Adrenal gland (tissue), 12 donors: ENCODE measurements around the gene ZNF678. TPM values are rescaled to one million over a fixed set of nuclear protein-coding genes. Genes with fewer than 3 reads are reported as not detected.
"Not testable (repeated sequence)": the region's sequence is repeated elsewhere in the genome, so short reads cannot be mapped to it uniquely, and the experiment has no call there.

Experiments used
- DNase-seq, 7 donors: peaks; one replicate each; pipeline ENCODE4 v3.0.0-alpha.2; 2019 to 2020
- H3K27ac ChIP-seq, 5 donors: fragments of 200-600 bp; sonication (generic) in 4 of 5; 1 replicate in 3 of 5; 2 replicates in 2 of 5; pipeline versions ENCODE4 v1.5.1 to v1.8.0; 2016 to 2020; ENCODE audit warnings: mild to moderate bottlenecking in 1 of 5
- H3K27me3 ChIP-seq: fragments of 200-600 bp; 2 replicates; pipeline ENCODE4 v1.8.0; 2021
- H3K36me3 ChIP-seq, 2 donors: fragments of 200-600 bp; replicated peaks in 1 of 2; 1 replicate in 1 of 2; 2 replicates in 1 of 2; pipeline versions ENCODE4 v1.5.1 to v1.8.0; 2018 to 2022
- H3K4me1 ChIP-seq, 2 donors: fragments of 200-600 bp; replicated peaks in 1 of 2; 1 replicate in 1 of 2; 2 replicates in 1 of 2; pipeline versions ENCODE4 v1.5.1 to v1.8.0; 2018 to 2021
- H3K4me3 ChIP-seq, 4 donors: fragments of 200-600 bp; sonication (generic) in 3 of 4; one replicate each; pipeline ENCODE4 v1.5.1; 2016 to 2018
- H3K9me3 ChIP-seq, 3 donors: fragments of 200-600 bp; sonication (generic) in 1 of 3; replicated peaks in 1 of 3; 1 replicate in 2 of 3; 2 replicates in 1 of 3; pipeline versions ENCODE4 v1.5.1 to v1.8.0; 2016 to 2021
- POLR2A ChIP-seq, 2 donors: fragments of 450-650 bp; IDR thresholded peaks; one replicate each; pipeline ENCODE4 v1.6.1; 2017; ENCODE audit warnings: antibody characterized with exemption in 2 of 2, mild to moderate bottlenecking in 2 of 2, moderate library complexity in 1 of 2
- WGBS, 4 donors: extraction: QIAGEN DNeasy Blood & Tissue Kit in 2 of 4; methylation state at CpG; one replicate each; pipeline versions ENCODE4 v1.1.5 to v1.1.7; 2013 to 2017; 5-methylcytosine and 5-hydroxymethylcytosine counted together
- intact Hi-C, 2 donors: fragments of 100-400 bp; cut with DNase I; formaldehyde crosslinking; loops; one replicate each; pipeline versions ENCODE4 v1.14.1 to v1.15.0; 2022 to 2023
- polyA plus RNA-seq, 3 donors: library from polyadenylated mRNA; stranded (reverse); fragments of 200-250 nt in 2 of 3; fragments of 350-450 nt in 1 of 3; fragmentation: Illumina TruSeq in 1 of 3; extraction: RNeasy Lipid Tissue Mini Kit (QIAGEN cat#74804) in 1 of 3; gene quantifications; one replicate each; pipeline ENCODE4 v1.2.3, GENCODE V29; 2013 to 2014
- total RNA-seq, 9 donors: library from RNA; depleted of rRNA in 4 of 9; stranded (reverse); fragments of >200 nt in 4 of 9; fragments of 120-200 nt in 1 of 9; fragmentation: NEBNext Ultra II Directional in 1 of 9; extraction: Animal tissue kit (Norgen Biotek cat#: 25700) in 1 of 9; gene quantifications; one replicate each; pipeline versions ENCODE4 v1.1.0 to v1.2.4, GENCODE V29; 2013 to 2023
- TF ChIP-seq, protein P1 (sequence below), 6 experiments: fragments of 450-650 bp in 4 of 6; fragments of 200-600 bp in 2 of 6; sonication (generic) in 1 of 6; IDR thresholded peaks; 1 replicate in 5 of 6; 2 replicates in 1 of 6; pipeline versions ENCODE4 v1.5.1 to v1.8.0; 2016 to 2021; ENCODE audit warnings: antibody characterized with exemption in 6 of 6, mild to moderate bottlenecking in 2 of 6, moderate library complexity in 1 of 6
- donor health status: healthy with polysubstance abuse.
- donor health status: Bipolar disorder and iron deficiency.
- donor health status: DM: yes; HTN: yes; CAD: no.
- donor health status: DM: no; HTN: no; CAD: no.
- donor health status: DM: no; HTN: no; CAD: no.
- donor health status: DM: yes; HTN: yes; CAD: no.

Gene ZNF678
- total and polyA plus RNA-seq, 12 donors, result 0.81 to 14.0 (median 5.5) TPM

DNA sequence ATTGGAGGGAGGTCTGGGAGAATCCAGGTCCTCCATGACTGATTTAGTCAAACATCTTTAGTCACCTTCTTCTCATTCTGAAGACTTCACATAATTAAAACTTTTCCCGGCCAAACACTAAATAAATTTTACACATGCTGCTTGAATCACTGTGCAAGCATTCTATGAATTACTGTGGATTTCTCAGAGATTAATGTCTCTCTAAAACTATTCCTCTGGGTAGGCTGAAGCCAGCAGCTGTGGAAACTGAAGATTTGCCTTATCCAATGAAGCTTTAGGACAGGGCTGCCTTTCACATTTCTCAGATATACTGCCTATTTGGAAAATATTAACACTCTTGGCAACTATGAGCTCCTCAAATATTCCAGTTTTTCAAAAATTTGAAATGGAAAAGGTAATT, 110.1 kb downstream of the ZNF678 start:
- H3K36me3 ChIP-seq, result no peaks in the 10 kb centered on the region

DNA sequence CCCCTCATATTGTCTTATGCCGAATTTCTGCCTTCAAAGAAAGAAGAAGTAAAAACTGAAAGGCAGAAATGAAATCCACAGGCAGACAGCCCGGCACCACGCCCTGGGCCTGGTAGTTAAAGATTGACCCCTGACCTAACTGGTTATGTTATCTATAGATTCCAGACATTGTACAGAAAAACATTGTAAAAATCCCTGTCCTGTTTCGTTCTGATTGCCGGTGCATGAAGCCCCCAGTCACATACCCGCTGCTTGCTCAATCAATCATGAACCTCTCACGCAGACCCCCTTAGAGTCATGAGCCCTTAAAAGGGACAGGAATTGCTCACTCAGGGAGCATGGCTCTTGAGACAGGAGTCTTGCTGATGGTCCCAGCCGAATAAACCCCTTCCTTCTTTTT, 122.5 kb downstream of the ZNF678 start:
- Histone ChIP-seq H3K9me3 (peaks cover 0 to 24% (median 0%) of the 10 kb centered on the region in 3 donors), H3K27ac (no peak overlapping the region), H3K27me3 (no peaks in the 10 kb centered on the region), H3K36me3 (no peaks in the 10 kb centered on the region), H3K4me3 (no peak overlapping the region), H3K4me1 (no peaks in the 10 kb centered on the region)
- TF ChIP-seq, protein P1, sequence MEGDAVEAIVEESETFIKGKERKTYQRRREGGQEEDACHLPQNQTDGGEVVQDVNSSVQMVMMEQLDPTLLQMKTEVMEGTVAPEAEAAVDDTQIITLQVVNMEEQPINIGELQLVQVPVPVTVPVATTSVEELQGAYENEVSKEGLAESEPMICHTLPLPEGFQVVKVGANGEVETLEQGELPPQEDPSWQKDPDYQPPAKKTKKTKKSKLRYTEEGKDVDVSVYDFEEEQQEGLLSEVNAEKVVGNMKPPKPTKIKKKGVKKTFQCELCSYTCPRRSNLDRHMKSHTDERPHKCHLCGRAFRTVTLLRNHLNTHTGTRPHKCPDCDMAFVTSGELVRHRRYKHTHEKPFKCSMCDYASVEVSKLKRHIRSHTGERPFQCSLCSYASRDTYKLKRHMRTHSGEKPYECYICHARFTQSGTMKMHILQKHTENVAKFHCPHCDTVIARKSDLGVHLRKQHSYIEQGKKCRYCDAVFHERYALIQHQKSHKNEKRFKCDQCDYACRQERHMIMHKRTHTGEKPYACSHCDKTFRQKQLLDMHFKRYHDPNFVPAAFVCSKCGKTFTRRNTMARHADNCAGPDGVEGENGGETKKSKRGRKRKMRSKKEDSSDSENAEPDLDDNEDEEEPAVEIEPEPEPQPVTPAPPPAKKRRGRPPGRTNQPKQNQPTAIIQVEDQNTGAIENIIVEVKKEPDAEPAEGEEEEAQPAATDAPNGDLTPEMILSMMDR (IDR thresholded peaks at IDR 0.05), result no peak
- no peak for TF ChIP-seq POLR2A (IDR thresholded peaks at IDR 0.05)
- 72 to 80% (median 79%) methylated on average over 8 of the region's 8 CpGs for WGBS, 4 donors
- no peak for DNase-seq
- intact Hi-C loops, result no loop called here

More for the DNA sequence above, 110.1 kb downstream of the ZNF678 start:
- no peaks in the 10 kb centered on the region for H3K4me1 ChIP-seq
- H3K27me3 ChIP-seq, result no peaks in the 10 kb centered on the region
- H3K4me3 ChIP-seq, result no peak overlapping the region
- no peak overlapping the region for H3K27ac ChIP-seq
- WGBS, 4 donors, result 88 to 100% (median 93%) methylated on average over 1 of the region's 1 CpG
- no peak for DNase-seq
- H3K9me3 ChIP-seq, result peaks cover 0 to 53% (median 10%) of the 10 kb centered on the region in 3 donors
- TF ChIP-seq, protein P1 (IDR thresholded peaks at IDR 0.05), result no peak
- no peak for TF ChIP-seq POLR2A (IDR thresholded peaks at IDR 0.05)
- intact Hi-C loops, result no loop called here

DNA sequence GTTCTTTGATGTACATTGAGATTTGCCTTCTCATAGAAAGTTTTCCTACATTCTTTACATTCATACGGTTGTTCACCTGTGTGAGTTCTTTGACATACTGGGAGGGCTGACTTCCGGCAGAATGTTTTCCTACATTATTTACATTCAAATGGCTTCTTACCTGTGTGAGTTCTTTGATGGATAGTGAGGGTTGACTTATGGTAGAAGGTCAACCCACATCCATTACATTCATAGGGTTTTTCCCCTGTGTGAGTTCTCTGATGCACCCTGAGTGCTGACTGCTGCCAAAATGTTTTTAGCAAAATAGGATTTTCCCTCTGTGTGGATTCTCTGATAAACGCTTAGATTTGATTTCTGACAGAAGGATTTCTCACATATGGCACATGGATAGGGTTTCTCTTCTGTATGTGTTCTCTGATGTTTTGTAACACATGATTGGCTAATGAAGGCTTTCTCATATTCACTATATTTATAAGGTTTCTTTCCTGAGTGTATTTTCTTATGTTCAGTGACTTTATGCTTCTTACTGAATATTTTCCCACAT, 134.0 kb downstream of the ZNF678 start:
- TF ChIP-seq, protein P1 (IDR thresholded peaks at IDR 0.05), result no peak
- TF ChIP-seq POLR2A (IDR thresholded peaks at IDR 0.05), result no peak
- intact Hi-C loops, result no loop called here
- Histone ChIP-seq H3K9me3 (peaks cover 0 to 14% (median 0%) of the 10 kb centered on the region in 3 donors), H3K4me3 (no peak overlapping the region), H3K27me3 (no peaks in the 10 kb centered on the region), H3K27ac (no peak overlapping the region), H3K36me3 (no peaks in the 10 kb centered on the region), H3K4me1 (no peaks in the 10 kb centered on the region)
- DNase-seq, result no peak
- 82 to 89% (median 84%) methylated on average over 3 of the region's 3 CpGs for WGBS, 4 donors

DNA sequence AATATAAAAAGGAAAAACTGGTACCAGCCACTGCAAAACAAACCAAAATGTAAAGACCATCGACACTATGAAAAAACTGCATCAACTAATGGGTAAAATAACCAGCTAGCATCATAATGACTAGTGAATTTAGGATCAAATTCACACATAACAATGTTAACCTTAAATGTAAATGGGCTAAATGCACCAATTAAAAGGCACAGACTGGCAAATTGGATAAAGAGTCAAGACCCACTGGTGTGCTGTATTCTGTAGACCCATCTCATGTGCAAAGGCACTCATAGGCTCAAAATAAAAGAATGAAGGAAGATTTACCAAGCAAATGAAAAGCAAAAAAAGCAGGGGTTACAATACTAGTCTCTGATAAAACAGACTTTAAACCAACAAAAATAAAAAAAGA, 138.3 kb downstream of the ZNF678 start:
- intact Hi-C loops, H3K9me3 ChIP-seq, H3K36me3 ChIP-seq, DNase-seq, H3K4me3 ChIP-seq, H3K4me1 ChIP-seq, H3K27ac ChIP-seq, H3K27me3 ChIP-seq: not testable (repeated sequence)
- WGBS, 4 donors, result 86 to 92% (median 89%) methylated on average over 1 of the region's 1 CpG

DNA sequence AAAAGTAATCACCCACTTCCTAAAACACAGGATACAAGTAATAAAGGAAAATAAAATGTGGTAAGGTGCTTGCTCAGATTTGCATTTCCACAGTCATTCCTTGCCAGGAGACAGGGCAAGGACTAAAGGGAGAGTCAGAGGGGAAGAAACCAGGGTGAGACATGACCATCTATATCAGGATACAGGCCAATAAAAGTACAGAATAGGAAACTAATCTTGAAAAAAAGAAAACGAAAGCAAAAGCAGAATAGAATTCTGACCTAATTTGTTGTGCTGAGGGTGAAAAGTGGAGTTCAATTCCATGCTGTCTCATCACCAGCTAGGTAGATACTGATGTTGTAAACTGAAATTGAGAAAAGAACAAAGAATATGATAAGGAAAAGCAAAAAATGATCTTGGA, 144.5 kb downstream of the ZNF678 start:
- no peaks in the 10 kb centered on the region for H3K27me3 ChIP-seq
- no peaks in the 10 kb centered on the region for H3K4me1 ChIP-seq
- DNase-seq, result no peak
- intact Hi-C loops, result no loop called here
- no peak for TF ChIP-seq POLR2A (IDR thresholded peaks at IDR 0.05)
- TF ChIP-seq, protein P1 (IDR thresholded peaks at IDR 0.05), result no peak
- no peak overlapping the region for H3K27ac ChIP-seq
- H3K4me3 ChIP-seq, result no peak overlapping the region
- peaks cover 0 to under 1% (median 0%) of the 10 kb centered on the region in 3 donors for H3K9me3 ChIP-seq
- 38 to 65% (median 52%) methylated on average over 1 of the region's 1 CpG for WGBS, 4 donors
- H3K36me3 ChIP-seq, result no peaks in the 10 kb centered on the region
